Naive thymus-derived CD8-positive, alpha-beta T cell (primary cell): ENCODE measurements around the gene TPSD1. TPM values are rescaled to one million over a fixed set of nuclear protein-coding genes. Genes with fewer than 3 reads are reported as not detected.
"Not testable (repeated sequence)": the region's sequence is repeated elsewhere in the genome, so short reads cannot be mapped to it uniquely, and the experiment has no call there.

Source experiments
- ATAC-seq, 2 donors: fragments of 150-1000 bp; cut with Tn5 transposase in 1 of 2; sonication (Bioruptor Pico), chemical (Tn5 transposase) in 1 of 2; 1 replicate in 1 of 2; 2 replicates in 1 of 2; pipeline ENCODE4 v1.10.0; 2021; ENCODE audit warnings: mild to moderate bottlenecking in 2 of 2, moderate library complexity in 2 of 2
- POLR2A ChIA-PET: fragments of 350-600 bp; sonication (Branson Sonifier 250); formaldehyde crosslinking; loops from one replicate; lab custom pipeline; 2021; ENCODE audit warnings: antibody characterized with exemption; lab: Charles Lee
- DNase-seq, 10 donors: peaks; one replicate each; pipeline versions ENCODE4 v3.0.0 to v3.0.0-alpha.2; 2020 to 2022
- H3K27ac Mint-ChIP-seq, 10 donors: one replicate each; pipeline ENCODE4 v1.8.0; 2020 to 2022; ENCODE audit warnings: mild to moderate bottlenecking in 10 of 10, mixed read lengths in 10 of 10, moderate library complexity in 4 of 10, inconsistent platforms in 1 of 10
- H3K27me3 Mint-ChIP-seq, 5 donors: one replicate each; pipeline ENCODE4 v1.8.0; 2021 to 2022; ENCODE audit warnings: mixed read lengths in 5 of 5
- H3K36me3 Mint-ChIP-seq, 3 donors: one replicate each; pipeline ENCODE4 v1.8.0; 2020 to 2022; ENCODE audit warnings: mixed read lengths in 3 of 3, mild to moderate bottlenecking in 2 of 3, inconsistent platforms in 1 of 3
- H3K4me1 Mint-ChIP-seq, 4 donors: one replicate each; pipeline ENCODE4 v1.8.0; 2021 to 2022; ENCODE audit warnings: mixed read lengths in 4 of 4
- H3K4me3 Mint-ChIP-seq, 10 donors: one replicate each; pipeline ENCODE4 v1.8.0; 2020 to 2022; ENCODE audit warnings: mild to moderate bottlenecking in 10 of 10, mixed read lengths in 10 of 10, moderate library complexity in 6 of 10, inconsistent platforms in 1 of 10
- H3K9me3 Mint-ChIP-seq, 9 donors: one replicate each; pipeline ENCODE4 v1.8.0; 2020 to 2022; ENCODE audit warnings: mixed read lengths in 9 of 9, mild to moderate bottlenecking in 3 of 9, inconsistent platforms in 1 of 9, moderate library complexity in 1 of 9
- polyA plus RNA-seq, 3 donors: library from polyadenylated mRNA; unstranded; fragments of 300-500 nt; fragmentation: Illumina TruSeq; gene quantifications; one replicate each; pipeline ENCODE4 v1.2.3, GENCODE V29; 2021
- total RNA-seq, 8 experiments: library from RNA in 2 of 8; stranded (reverse) in 2 of 8; gene quantifications; one replicate each; pipeline ENCODE4 v1.2.3 and lab custom pipeline; 2021 to 2026

TPSD1 gene
- total and polyA plus RNA-seq, 5 experiments from 2014 or later: not detected

DNA sequence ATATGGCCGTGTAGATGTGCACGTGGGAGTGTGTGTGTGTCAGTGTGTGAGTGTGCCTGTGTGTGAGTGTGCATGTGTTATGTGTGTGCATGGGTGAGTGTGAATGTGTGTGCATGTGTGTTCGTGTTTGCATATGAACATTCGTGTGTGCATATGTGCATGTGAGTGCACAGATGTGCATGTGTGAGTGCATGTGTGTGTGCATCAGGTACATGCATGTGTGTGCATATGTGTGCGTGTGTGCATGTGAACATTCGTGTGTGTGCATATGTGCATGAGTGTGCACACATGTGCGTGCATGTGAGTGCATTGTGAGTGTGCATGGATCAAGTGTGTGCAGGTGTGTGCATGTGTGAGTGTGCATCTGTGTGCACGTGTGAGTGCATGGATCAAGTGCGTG lies 17.9 kb upstream of the TPSD1 start:
- Mint-ChIP-seq H3K36me3 (no peaks in the 10 kb centered on the region), H3K4me3 (no peak overlapping the region), H3K27me3 (peaks cover 0 to 2% (median 0%) of the 10 kb centered on the region in 5 donors), H3K9me3 (peaks cover 0 to 4% (median 0%) of the 10 kb centered on the region in 9 donors), H3K4me1 (peaks cover 0 to 2% (median 0%) of the 10 kb centered on the region in 4 donors), H3K27ac (peak overlapping the region in 2 of 10 donors; percentile 32 to 73)
- peak in 1 of 10 donors; percentile 0 for DNase-seq
- POLR2A ChIA-PET: no interaction called here
- no peak for ATAC-seq

GRCh38 chr16:1238909-1239308 lies 17.0 kb upstream of the TPSD1 start:
- H3K27ac Mint-ChIP-seq, H3K4me3 Mint-ChIP-seq, DNase-seq, H3K9me3 Mint-ChIP-seq, ATAC-seq, H3K4me1 Mint-ChIP-seq, H3K27me3 Mint-ChIP-seq, H3K36me3 Mint-ChIP-seq, POLR2A ChIA-PET: not testable (repeated sequence)

DNA sequence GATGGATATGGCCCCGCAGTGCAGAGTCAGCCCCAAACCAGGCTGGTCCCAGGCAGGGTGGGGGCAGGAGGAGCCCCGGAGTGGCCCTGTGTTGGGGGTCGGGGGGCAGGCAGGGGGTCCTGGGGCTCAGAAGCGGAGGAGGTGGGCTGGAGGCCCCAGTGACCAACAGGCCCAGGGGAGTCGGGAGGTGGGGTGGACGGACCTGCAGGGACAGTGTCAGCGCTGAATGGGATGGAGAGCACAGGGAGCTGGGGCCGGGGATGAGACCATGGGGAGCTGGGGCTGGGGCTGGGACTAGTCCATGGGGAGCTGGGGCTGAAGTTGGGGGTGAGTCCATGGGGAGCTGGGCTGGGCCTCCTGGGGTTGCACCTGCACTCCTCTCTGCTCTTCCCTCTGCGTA lies 16.3 kb upstream of the TPSD1 start:
- H3K9me3 Mint-ChIP-seq, H3K27ac Mint-ChIP-seq, H3K27me3 Mint-ChIP-seq, ATAC-seq, H3K36me3 Mint-ChIP-seq, H3K4me1 Mint-ChIP-seq, POLR2A ChIA-PET, H3K4me3 Mint-ChIP-seq: not testable (repeated sequence)
- peak in 1 of 10 donors; percentile 13 for DNase-seq

DNA sequence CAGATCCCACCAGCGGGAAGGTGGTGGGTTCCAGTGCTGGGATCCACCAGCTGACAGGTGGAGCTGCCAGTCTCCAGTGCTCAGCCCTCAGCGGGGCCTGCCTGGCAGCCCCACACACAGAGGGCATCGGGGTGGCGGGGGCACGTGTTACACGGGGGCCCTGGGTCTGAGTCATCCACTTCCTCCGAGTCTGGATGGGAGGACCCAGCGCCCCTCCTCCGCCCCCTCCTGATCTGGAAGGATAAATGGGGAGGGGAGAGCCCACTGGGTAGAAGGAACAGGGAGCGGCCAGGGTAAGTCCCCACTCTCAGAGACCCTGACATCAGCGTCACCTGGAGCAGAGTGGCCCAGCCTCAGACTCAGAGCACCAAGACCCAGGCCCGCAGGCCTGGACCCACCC lies 15.4 kb upstream of the TPSD1 start, which contains the start of gene TPSAB1:
TPSAB1 (plus strand) TSS at position 270 of the 400 bp plus-strand sequence. CDS start 234 bp downstream, outside the sequence.
- H3K27me3 Mint-ChIP-seq, H3K4me3 Mint-ChIP-seq, H3K4me1 Mint-ChIP-seq, H3K9me3 Mint-ChIP-seq, POLR2A ChIA-PET, ATAC-seq, H3K36me3 Mint-ChIP-seq, H3K27ac Mint-ChIP-seq: not testable (repeated sequence)
- peak in 1 of 10 donors; percentile 4 for DNase-seq

DNA sequence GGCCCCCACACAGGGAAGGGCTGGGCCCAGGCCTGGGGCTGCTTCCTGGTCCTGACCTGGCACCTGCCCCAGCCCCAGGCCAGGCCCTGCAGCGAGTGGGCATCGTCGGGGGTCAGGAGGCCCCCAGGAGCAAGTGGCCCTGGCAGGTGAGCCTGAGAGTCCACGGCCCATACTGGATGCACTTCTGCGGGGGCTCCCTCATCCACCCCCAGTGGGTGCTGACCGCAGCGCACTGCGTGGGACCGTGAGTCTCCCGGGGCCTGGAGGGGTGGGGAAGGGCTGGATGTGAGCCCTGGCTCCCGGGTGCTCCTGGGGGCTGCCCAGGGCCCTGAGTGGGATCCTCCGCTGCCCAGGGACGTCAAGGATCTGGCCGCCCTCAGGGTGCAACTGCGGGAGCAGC lies 14.8 kb upstream of the TPSD1 start:
- H3K27me3 Mint-ChIP-seq: peaks cover 2 to 10% (median 5%) of the 10 kb centered on the region in 5 donors
- H3K9me3 Mint-ChIP-seq, H3K4me3 Mint-ChIP-seq, H3K36me3 Mint-ChIP-seq, ATAC-seq, H3K27ac Mint-ChIP-seq, POLR2A ChIA-PET: not testable (repeated sequence)
- DNase-seq: peak in 1 of 10 donors; percentile 3
- H3K4me1 Mint-ChIP-seq: peaks cover 2 to 11% (median 8%) of the 10 kb centered on the region in 4 donors

- POLR2A ChIA-PET, H3K9me3 Mint-ChIP-seq, H3K36me3 Mint-ChIP-seq, ATAC-seq, H3K4me3 Mint-ChIP-seq: not testable (repeated sequence)
- Mint-ChIP-seq H3K4me1 (peaks cover 2 to 13% (median 7%) of the 10 kb centered on the region in 4 donors), H3K27me3 (peaks cover 2 to 10% (median 6%) of the 10 kb centered on the region in 5 donors), H3K27ac (peak overlapping the region in 1 of 10 donors; percentile 9)
- DNase-seq: peak in 1 of 10 donors; percentile 30
These were observed 12.5 kb upstream of the TPSD1 start for GRCh38 chr16:1243363-1243762.

- H3K36me3 Mint-ChIP-seq, H3K27ac Mint-ChIP-seq, ATAC-seq, H3K4me3 Mint-ChIP-seq, H3K9me3 Mint-ChIP-seq, POLR2A ChIA-PET: not testable (repeated sequence)
- Mint-ChIP-seq H3K27me3 (peaks cover 0 to 10% (median 6%) of the 10 kb centered on the region in 5 donors), H3K4me1 (peaks cover 2 to 13% (median 7%) of the 10 kb centered on the region in 4 donors)
- DNase-seq: peak in 2 of 10 donors; percentile 1 to 36
These were observed 11.7 kb upstream of the TPSD1 start for GRCh38 chr16:1243907-1244850.

DNA sequence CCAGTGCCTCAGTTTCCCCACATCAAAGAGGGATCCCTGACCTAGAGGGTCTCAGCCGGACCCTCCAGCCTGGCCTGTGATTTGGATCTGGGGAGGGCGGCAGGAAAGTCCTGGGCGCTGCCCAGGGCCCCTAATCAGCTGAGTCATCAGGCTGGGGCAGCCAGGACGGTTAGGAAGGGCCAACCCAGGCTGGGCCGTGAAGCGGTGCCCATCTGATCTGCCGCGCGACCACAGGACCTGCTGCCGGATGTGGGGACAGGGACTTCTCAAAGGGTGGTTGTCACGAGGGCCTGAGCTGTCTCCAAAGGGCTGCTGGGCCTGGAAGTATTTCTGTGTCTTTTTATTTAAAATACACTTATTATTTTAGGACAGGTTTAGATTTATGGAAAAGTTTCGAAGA lies 11.0 kb upstream of the TPSD1 start:
- Mint-ChIP-seq H3K36me3 (no peaks in the 10 kb centered on the region), H3K4me1 (peaks cover 2 to 13% (median 7%) of the 10 kb centered on the region in 4 donors), H3K27ac (no peak overlapping the region), H3K27me3 (peaks cover 0 to 10% (median 6%) of the 10 kb centered on the region in 5 donors), H3K9me3 (no peaks in the 10 kb centered on the region), H3K4me3 (peak overlapping the region in 2 of 10 donors; percentile 18 to 60)
- ATAC-seq: no peak
- POLR2A ChIA-PET: no interaction called here
- peak in 1 of 10 donors; percentile 58 for DNase-seq

GRCh38 chr16:1245452-1246020 lies 10.3 kb upstream of the TPSD1 start:
- H3K4me1 Mint-ChIP-seq: peaks cover 2 to 13% (median 7%) of the 10 kb centered on the region in 4 donors
- POLR2A ChIA-PET: no interaction called here
- ATAC-seq: peak in 1 of 2 donors; percentile 35
- no peaks in the 10 kb centered on the region for H3K9me3 Mint-ChIP-seq
- H3K36me3 Mint-ChIP-seq: no peaks in the 10 kb centered on the region
- DNase-seq: peak in 1 of 10 donors; percentile 36
- no peak overlapping the region for H3K27ac Mint-ChIP-seq
- H3K4me3 Mint-ChIP-seq: peak overlapping the region in 4 of 10 donors; percentile 17 to 69 (median 50)
- H3K27me3 Mint-ChIP-seq: peaks cover 0 to 10% (median 6%) of the 10 kb centered on the region in 5 donors

DNA sequence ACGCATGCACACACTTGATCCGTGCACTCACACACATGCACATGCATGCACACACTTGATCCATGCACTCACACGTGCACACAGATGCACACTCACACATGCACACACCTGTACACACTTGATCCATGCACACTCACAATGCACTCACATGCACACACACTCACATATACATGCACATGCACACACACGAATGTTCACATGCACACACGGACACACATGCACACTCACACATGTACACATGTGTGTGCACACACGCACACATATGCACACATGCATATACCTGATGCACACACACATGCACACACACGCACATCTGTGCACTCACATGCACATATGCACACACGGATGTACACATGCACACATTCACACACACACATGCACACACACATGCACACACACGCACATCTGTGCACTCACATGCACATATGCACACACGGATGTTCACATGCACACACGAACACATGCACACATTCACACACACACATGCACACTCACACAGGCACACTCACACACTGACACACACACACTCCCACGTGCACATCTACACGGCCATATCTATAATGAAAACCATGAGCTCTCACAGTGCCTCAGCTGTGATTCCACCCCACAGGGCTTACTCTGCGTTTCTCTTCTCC lies 7.8 kb upstream of the TPSD1 start:
- H3K4me3 Mint-ChIP-seq: not testable (repeated sequence)

DNA sequence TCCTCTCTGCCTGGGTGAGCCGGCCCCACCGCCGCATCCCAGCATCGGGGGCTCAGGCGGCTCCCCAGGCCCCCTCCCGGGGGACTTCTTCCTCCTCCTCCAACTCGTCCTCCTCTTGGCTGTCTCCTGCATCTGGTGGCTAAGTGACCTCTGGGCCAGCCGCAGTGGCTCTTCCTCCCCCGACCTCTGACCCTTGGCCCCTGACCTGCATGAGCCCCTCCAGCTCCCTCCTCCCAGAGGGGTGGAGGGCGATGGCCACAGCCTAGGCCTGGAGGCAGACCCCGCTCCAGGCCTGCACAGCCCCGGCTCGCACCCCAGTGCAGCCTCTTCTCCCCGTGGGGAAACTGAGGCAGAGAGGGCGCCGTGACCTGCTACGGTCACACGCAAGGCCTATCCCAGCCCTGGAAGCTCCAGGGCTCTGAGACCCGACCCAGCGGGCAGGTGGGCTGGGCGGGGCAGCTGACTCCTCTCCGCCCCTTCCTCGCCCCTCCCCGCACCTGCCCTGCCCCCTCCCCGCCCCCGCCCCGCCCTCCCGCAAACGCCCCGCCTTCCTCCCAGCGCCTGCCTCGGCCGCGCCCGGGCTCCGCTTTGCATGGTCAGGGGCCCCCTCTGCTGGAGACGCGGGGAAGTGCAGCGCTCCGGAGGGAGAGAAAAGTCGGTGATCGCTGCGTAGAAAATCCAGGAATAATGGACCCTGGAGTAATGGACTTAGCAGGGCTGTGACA lies 6.7 kb upstream of the TPSD1 start:
- H3K27me3 Mint-ChIP-seq, H3K4me3 Mint-ChIP-seq, H3K9me3 Mint-ChIP-seq, H3K36me3 Mint-ChIP-seq, DNase-seq, POLR2A ChIA-PET, H3K27ac Mint-ChIP-seq: not testable (repeated sequence)
- ATAC-seq: peak; percentile 78 to 87
- H3K4me1 Mint-ChIP-seq: peaks cover 2 to 13% (median 7%) of the 10 kb centered on the region in 4 donors

More for the DNA sequence above, 7.8 kb upstream of the TPSD1 start:
- POLR2A ChIA-PET, ATAC-seq, DNase-seq, H3K9me3 Mint-ChIP-seq, H3K36me3 Mint-ChIP-seq: not testable (repeated sequence)
- peaks cover 0 to 10% (median 6%) of the 10 kb centered on the region in 5 donors for H3K27me3 Mint-ChIP-seq
- peaks cover 2 to 13% (median 7%) of the 10 kb centered on the region in 4 donors for H3K4me1 Mint-ChIP-seq
- peak overlapping the region in 1 of 10 donors; percentile 68 for H3K27ac Mint-ChIP-seq
